ENCODE results near the gene CFAP157. TPM values are rescaled to one million over a fixed set of nuclear protein-coding genes. Genes with fewer than 3 reads are reported as not detected.

CFAP157 gene
- total RNA-seq, 1 experiment from 2014 or later, result 0.22 TPM

GRCh38 chr9:127698985-127699670 is 7.7 kb upstream of the CFAP157 start (continued):
- no peak for TF ChIP-seq EGR1 (IDR thresholded peaks at IDR 0.05; ENCODE audit: low read depth)
- TF ChIP-seq ZNF274 (IDR thresholded peaks at IDR 0.05; ENCODE audit: low read depth, low read length), result no peak
- no peak for TF ChIP-seq RAD21 (IDR thresholded peaks at IDR 0.05; ENCODE audit: low read depth)

- RAD21 ChIA-PET (ENCODE audit: low non-redundant PET in 1 of 2, low total read pairs in 2 of 2, uncharacterized antibody in 2 of 2, unreplicated experiment in 2 of 2), result no interaction called here
- H3K4me2 ChIP-seq (ENCODE audit: low read length), result no peak overlapping the region
- POLR2A ChIA-PET, result interaction anchor here (0.8 to 2.1 kb wide), 2 partner anchors 22 to 35 kb away, joined by 3 to 6 read pairs; partner anchors contain the start of gene TOR2A
- no peak overlapping the region for H3K4me3 ChIP-seq (replicated peaks in 1 of 2; ENCODE audit: low read depth in 1 of 2, low read length in 2 of 2)
- no TSS peak for BruUV-seq (replicated peaks)
- H3K9me3 ChIP-seq (ENCODE audit: control insufficient read depth in 1 of 2, insufficient read depth in 1 of 2, low read depth in 1 of 2, low read length in 2 of 2), result no peaks in the 10 kb centered on the region
- H3K9me2 ChIP-seq (ENCODE audit: insufficient read depth), result no peaks in the 10 kb centered on the region
- intact Hi-C loops (cut with micrococcal nuclease), result no loop called here
- no peaks in the 10 kb centered on the region for H4K20me1 ChIP-seq (ENCODE audit: insufficient read depth)
- peaks cover 20 to 38% of the 10 kb centered on the region in 2 experiments for H3K4me1 ChIP-seq (ENCODE audit: control insufficient read depth in 1 of 2, insufficient read depth in 2 of 2, low read length in 2 of 2)
- H3K9ac ChIP-seq (ENCODE audit: low read length), result 0 out of 2 replicates have a peak overlapping the region, but pooled peaks have one; percentile 69
- DNase-seq (ENCODE audit: low read depth, low spot score) (no peak), ATAC-seq (no peak)
- CTCF ChIA-PET, result no interaction called here
- no peak overlapping the region for H3K27ac ChIP-seq (ENCODE audit: low read depth, low read length)
- no peak overlapping the region for H2AFZ ChIP-seq (ENCODE audit: low read depth, low read length, poor library complexity, severe bottlenecking)
- no peaks in the 10 kb centered on the region for H3K79me2 ChIP-seq (ENCODE audit: insufficient read depth, low read length)
- TF ChIP-seq ZBTB33 (IDR thresholded peaks at IDR 0.05; ENCODE audit: extremely low read depth, insufficient replicate concordance, low read length) (no peak), ELF1 (IDR thresholded peaks at IDR 0.05; ENCODE audit: borderline replicate concordance, low read depth) (no peak)
- H3K27me3 ChIP-seq (ENCODE audit: insufficient read depth, low read length), result no peaks in the 10 kb centered on the region
- H3K36me3 ChIP-seq (ENCODE audit: control insufficient read depth in 1 of 2, insufficient read depth in 2 of 2, low read length in 2 of 2), result no peaks in the 10 kb centered on the region
These were observed 6.6 kb upstream of the CFAP157 start for GRCh38 chr9:127700140-127700539.
